ENCODE measurements around the gene KNDC1.
"Not testable (repeated sequence)": the region's sequence is repeated elsewhere in the genome, so short reads cannot be mapped to it uniquely, and the experiment has no call there.

Gene KNDC1

DNA sequence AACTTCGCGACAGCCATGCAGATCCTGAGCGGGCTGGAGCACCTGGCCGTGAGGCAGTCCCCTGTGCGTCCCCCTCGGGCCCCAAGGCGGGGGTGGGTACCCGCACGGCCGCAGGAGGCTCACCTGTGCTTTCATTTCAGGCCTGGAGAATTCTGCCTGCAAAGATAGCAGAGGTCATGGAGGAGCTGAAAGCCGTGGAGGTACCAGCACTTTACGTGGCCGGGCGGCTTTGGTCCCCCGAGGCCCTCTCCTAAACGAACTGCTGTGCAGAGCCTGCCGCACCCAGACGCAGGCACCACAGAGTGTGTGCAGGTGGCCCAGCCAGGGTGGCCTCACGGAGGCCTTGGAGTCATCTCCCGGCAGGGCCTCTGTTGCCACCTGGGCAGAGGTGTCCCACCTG lies 58.9 kb downstream of the KNDC1 start:
- Mint-ChIP-seq H3K4me1 (no peaks in the 10 kb centered on the region), H3K9me3 (no peaks in the 10 kb centered on the region), H3K36me3 (no peaks in the 10 kb centered on the region), H3K4me3 (no peak overlapping the region), H3K27ac (no peak overlapping the region), H3K27me3 (peaks cover 10% of the 10 kb centered on the region)
- DNase-seq (ENCODE audit: low spot score in 2 of 2) (no peak), ATAC-seq (ENCODE audit: low read depth) (no peak)

DNA sequence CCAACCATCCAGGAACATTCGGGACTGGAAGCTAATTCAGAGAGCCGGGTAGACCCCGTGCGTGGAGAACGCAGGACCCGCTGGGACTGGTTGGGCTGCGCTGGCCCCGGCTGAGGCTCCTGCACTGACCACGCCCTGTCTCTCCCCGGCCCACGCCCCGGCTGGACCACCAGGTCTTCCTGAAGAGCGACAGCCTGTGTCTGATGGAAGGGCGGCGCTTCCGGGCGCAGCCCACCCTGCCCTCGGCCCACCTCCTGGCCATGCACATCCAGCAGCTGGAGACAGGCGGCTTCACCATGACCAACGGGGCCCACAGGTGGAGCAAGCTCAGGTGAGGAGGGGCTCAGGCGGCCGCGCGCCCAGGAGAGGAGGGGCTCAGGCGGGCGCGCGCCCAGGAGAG lies 59.8 kb downstream of the KNDC1 start:
- DNase-seq (ENCODE audit: low spot score in 2 of 2) (no peak), ATAC-seq (ENCODE audit: low read depth) (no peak)
- Mint-ChIP-seq H3K9me3 (no peaks in the 10 kb centered on the region), H3K4me1 (no peaks in the 10 kb centered on the region), H3K27ac (no peak overlapping the region), H3K4me3 (no peak overlapping the region), H3K36me3 (no peaks in the 10 kb centered on the region), H3K27me3 (peaks cover 11% of the 10 kb centered on the region)

DNA sequence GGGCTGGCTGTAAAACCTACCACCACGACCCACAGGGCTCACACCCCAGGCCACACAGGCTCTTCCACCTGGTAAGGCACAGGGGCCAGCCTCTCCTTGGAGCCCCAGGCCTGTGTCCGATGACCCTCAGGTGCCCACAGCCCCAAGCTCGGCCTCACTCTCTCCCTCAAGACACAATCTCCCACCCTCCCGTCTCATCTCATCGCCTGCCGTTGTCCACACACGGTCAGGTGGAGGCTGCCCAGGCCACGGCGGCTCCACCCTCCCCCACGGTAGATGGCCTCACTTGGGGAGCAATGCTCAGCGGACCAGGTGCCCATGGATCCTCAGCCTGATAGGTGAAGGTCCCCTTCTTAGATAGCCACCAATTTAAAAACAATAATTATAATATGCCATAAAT lies 61.3 kb downstream of the KNDC1 start:
- H3K36me3 Mint-ChIP-seq, result no peaks in the 10 kb centered on the region
- H3K9me3 Mint-ChIP-seq, result no peaks in the 10 kb centered on the region
- H3K27me3 Mint-ChIP-seq, result peaks cover 12% of the 10 kb centered on the region
- ATAC-seq (ENCODE audit: low read depth), result no peak
- no peak for DNase-seq (ENCODE audit: low spot score in 2 of 2)
- no peak overlapping the region for H3K4me3 Mint-ChIP-seq
- H3K4me1 Mint-ChIP-seq, result peaks cover 4% of the 10 kb centered on the region
- H3K27ac Mint-ChIP-seq, result no peak overlapping the region

DNA sequence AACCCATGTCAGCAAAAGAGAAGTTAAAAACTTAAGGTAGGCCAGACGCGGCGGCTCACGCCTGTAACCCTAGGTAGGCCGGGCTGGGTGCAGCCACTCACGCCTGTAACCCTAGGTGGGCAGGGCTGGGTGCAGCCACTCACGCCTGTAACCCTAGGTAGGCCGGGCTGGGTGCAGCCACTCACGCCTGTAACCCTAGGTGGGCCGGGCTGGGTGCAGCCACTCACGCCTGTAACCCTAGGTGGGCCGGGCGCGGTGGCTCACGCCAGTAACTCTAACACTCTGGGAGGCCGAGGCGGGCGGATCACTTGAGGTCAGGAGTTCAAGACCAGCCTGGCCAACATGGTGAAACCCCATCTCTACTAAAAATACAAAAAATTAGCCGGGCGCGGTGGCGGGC lies 61.7 kb downstream of the KNDC1 start:
- not testable (repeated sequence) for H3K4me1 Mint-ChIP-seq; H3K36me3 Mint-ChIP-seq; H3K9me3 Mint-ChIP-seq; H3K27ac Mint-ChIP-seq; ATAC-seq (ENCODE audit: low read depth); DNase-seq (ENCODE audit: low spot score in 2 of 2); H3K4me3 Mint-ChIP-seq
- H3K27me3 Mint-ChIP-seq, result peaks cover 14% of the 10 kb centered on the region

DNA sequence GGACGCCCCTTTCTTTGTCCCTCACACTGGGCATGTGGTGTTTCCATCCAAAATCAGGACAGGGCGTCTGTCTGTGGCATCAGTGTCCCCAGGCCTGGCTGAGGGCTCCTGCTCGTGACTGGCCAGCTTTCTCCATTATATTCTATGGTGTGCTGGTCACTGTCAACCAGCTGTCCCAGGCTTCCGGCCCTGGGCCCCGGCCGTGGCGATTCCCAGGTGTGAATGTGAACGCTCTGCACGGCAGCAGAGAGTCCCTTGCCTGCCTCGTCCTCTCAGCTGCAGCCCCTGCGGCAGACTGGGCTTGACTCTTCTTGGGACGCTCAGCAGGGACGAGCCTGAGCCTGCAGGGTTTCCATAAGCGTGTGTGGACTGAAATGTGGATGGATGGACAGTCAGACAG lies 64.1 kb downstream of the KNDC1 start:
- H3K27me3 Mint-ChIP-seq, result peaks cover 20% of the 10 kb centered on the region

DNA sequence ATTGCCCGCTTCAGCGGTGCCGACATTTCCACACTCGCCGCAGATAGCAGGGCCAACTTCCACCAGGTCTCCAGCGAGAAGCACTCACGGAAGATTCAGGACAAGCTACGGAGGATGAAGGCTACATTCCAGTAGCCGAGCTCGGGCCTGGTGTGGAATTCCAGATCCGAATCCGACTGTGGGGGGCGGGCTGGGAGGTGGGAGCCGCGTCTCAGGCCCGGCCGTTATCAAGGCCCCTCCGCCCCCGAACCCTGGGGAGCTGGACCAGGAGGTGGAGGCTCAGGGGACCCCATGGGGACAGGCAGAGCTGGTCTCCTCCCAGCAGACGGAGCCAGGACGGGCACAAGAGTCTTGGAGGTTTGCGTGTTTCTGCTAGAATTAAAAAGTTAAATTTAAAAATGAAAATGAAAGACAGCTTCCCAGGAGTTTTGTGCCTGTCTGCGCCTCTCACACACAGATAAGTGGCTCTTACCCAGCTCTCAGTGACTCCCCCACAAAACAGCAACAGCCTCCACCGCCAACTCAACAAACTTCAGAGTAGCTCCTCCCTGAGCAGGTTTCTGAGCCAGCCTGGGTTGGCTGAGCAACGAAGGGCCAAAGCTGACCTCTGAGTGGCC lies 64.8 kb downstream of the KNDC1 start:
- Mint-ChIP-seq H3K36me3 (no peaks in the 10 kb centered on the region), H3K9me3 (no peaks in the 10 kb centered on the region)

More for the DNA sequence above, 64.1 kb downstream of the KNDC1 start:
- H3K9me3 Mint-ChIP-seq, result no peaks in the 10 kb centered on the region
- no peak overlapping the region for H3K27ac Mint-ChIP-seq
- ATAC-seq (ENCODE audit: low read depth), result no peak
- no peak for DNase-seq (ENCODE audit: low spot score in 2 of 2)
- H3K4me1 Mint-ChIP-seq, result peaks cover 4% of the 10 kb centered on the region
- no peaks in the 10 kb centered on the region for H3K36me3 Mint-ChIP-seq
- H3K4me3 Mint-ChIP-seq, result no peak overlapping the region

DNA sequence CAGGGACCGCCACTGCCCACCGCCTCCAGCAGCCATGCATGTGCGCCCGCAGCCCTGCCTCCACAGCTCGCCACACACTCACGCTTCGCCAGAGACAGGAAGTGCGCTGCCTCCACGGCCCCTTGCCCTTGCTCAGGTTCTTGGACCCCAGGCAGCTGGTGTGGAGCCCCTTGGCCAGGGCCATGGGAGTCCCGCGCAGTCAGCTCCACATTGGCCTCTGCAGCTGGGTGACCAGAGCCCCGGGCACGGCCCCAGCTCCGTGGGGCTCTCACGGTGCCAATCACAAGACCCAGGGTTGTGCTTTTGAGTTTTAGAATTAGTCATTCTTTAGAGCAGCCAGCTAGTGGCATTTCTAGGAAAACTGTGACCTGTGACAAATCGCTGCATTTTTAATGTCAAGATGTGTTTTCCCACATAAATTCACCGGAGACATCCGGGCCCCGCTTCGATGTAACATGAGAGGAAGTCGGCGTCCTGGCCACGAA lies 65.7 kb downstream of the KNDC1 start:
- Mint-ChIP-seq H3K27me3 (peaks cover 26% of the 10 kb centered on the region), H3K36me3 (no peaks in the 10 kb centered on the region), H3K4me3 (peak overlapping the region; percentile 22), H3K4me1 (peaks cover 7% of the 10 kb centered on the region), H3K9me3 (no peaks in the 10 kb centered on the region), H3K27ac (no peak overlapping the region)
- DNase-seq (ENCODE audit: low spot score in 2 of 2) (no peak), ATAC-seq (ENCODE audit: low read depth) (peak; percentile 12)

More for the DNA sequence above, 64.8 kb downstream of the KNDC1 start:
- no peak for DNase-seq (ENCODE audit: low spot score in 2 of 2)
- no peak for ATAC-seq (ENCODE audit: low read depth)
- Mint-ChIP-seq H3K4me1 (peaks cover 7% of the 10 kb centered on the region), H3K4me3 (no peak overlapping the region), H3K27me3 (peaks cover 25% of the 10 kb centered on the region), H3K27ac (no peak overlapping the region)

DNA sequence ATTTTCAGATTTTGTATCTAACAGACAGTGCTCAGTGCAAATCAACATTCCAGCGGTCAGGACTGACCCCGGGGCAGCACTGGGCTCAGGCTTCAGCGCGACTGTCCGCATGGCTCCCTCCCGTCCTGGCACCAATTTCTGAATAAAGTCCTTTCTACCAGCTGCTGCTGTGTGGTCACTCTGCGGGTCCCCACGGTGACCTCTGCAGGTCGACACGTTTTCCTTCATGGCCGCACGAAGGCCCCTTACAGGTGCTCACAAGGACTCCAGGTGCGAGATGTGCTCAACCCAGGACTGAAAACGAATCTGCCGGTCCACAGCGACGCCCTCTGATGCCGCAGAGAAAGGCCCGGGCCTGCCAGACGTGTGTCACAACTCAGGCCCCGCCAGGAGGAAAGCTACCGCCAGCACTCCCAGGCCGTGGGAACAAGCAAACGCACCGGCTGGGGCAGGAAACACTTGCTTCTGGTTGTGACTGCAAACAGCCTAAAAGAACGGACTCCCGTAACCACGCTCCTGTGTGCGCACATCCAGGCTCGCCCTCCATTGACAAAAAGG lies 66.3 kb downstream of the KNDC1 start:
- Mint-ChIP-seq H3K4me3 (no peak overlapping the region), H3K4me1 (peaks cover 7% of the 10 kb centered on the region), H3K27me3 (peaks cover 23% of the 10 kb centered on the region), H3K36me3 (no peaks in the 10 kb centered on the region), H3K9me3 (no peaks in the 10 kb centered on the region), H3K27ac (no peak overlapping the region)
- DNase-seq (ENCODE audit: low spot score in 2 of 2) (no peak), ATAC-seq (ENCODE audit: low read depth) (peak; percentile 44)

DNA sequence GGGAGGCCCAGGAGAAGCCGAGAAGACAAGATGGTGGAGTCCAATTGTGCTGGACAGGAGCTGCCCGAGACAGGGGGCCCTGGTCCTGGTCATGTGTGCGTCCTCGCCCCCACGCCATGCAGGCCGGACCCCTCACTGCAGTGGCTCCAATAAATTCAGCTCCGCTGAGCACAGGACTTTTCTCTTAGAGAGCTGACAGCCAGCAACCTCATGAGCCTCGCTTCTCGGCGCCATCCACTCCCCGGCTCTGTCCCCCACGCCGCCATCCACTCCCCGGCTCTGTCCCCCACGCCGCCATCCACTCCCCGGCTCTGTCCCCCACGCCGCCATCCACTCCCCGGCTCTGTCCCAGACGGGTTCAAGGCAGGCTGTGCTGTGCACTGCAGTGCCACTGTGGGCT lies 67.2 kb downstream of the KNDC1 start:
- Mint-ChIP-seq H3K4me3 (no peak overlapping the region), H3K27me3 (peaks cover 23% of the 10 kb centered on the region)

DNA sequence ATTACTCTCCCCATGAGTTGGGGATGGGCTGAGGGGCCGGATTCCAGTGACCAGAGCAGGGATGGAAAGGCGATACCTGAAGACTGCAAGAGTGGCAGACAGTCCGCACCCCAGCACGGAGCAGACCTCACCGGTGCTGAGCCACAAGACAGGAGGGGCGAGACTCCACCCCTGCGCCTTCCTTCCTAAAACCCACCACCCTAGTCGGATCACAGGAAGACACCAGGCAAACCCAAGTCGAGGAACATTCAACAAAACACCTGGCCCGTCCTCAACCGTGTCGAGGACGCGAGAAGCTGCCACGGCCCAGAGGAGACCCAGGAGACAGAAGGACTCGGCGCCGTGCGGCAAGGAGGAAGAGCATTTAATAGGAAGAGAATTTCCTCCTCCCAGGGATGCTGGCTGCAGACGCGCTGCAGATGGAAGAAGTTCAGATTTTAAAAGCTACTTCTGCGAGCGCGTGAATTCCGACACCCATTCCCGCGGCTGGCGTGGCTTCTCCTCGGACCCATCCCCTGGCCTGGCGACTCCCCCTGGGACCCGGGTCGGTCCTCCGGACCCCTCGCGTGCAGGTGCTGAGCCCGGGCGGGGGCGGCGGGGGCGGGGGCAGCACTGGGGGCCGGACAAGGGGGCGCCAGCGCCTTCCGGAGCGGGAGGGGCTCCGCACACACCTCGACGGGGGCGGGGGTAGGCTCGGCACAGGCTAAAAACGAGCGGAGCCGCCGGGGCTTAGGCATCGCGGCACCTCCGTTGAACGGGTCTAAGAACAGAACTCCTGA lies 69.4 kb downstream of the KNDC1 start:
- H3K36me3 Mint-ChIP-seq, result no peaks in the 10 kb centered on the region
- H3K4me1 Mint-ChIP-seq, result peaks cover 7% of the 10 kb centered on the region
- DNase-seq (ENCODE audit: low spot score in 2 of 2), result no peak
- H3K4me3 Mint-ChIP-seq, result peak overlapping the region; percentile 74
- no peaks in the 10 kb centered on the region for H3K9me3 Mint-ChIP-seq
- H3K27ac Mint-ChIP-seq, result no peak overlapping the region
- no peak for ATAC-seq (ENCODE audit: low read depth)
- peaks cover 22% of the 10 kb centered on the region for H3K27me3 Mint-ChIP-seq

More for the DNA sequence above, 67.2 kb downstream of the KNDC1 start:
- Mint-ChIP-seq H3K4me1 (peaks cover 7% of the 10 kb centered on the region), H3K9me3 (no peaks in the 10 kb centered on the region), H3K27ac (no peak overlapping the region), H3K36me3 (no peaks in the 10 kb centered on the region)
- ATAC-seq (ENCODE audit: low read depth), result no peak
- no peak for DNase-seq (ENCODE audit: low spot score in 2 of 2)

DNA sequence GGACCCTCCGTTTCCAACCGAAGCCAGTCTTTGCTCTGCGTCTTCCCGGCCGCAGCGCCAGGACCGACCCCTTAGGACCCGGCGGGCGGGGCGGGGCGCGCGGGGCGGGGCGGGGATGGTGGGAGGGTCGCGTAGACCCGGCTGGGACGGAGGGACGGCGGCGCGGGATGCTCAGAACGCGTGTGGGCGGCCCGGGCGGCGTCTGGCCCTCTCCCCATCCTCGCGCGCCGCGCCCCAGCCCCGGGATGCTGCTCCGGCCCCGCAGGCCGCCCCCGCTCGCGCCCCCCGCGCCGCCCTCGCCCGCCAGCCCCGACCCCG lies 70.0 kb downstream of the KNDC1 start, which contains the start of gene UTF1:
TSS of gene UTF1 (plus strand) at position 174 of the 318 bp plus-strand sequence. CDS start at position 246, 72 bp downstream.
- Mint-ChIP-seq H3K9me3 (no peaks in the 10 kb centered on the region), H3K27ac (no peak within 1 kb of the TSS), H3K27me3 (peaks cover 22% of the 10 kb centered on the region), H3K4me3 (peak within 1 kb of the TSS; percentile 76), H3K36me3 (no peaks in the 10 kb centered on the region), H3K4me1 (peaks cover 7% of the 10 kb centered on the region)
- ATAC-seq (ENCODE audit: low read depth) (no peak), DNase-seq (ENCODE audit: low spot score in 2 of 2) (no peak)

DNA sequence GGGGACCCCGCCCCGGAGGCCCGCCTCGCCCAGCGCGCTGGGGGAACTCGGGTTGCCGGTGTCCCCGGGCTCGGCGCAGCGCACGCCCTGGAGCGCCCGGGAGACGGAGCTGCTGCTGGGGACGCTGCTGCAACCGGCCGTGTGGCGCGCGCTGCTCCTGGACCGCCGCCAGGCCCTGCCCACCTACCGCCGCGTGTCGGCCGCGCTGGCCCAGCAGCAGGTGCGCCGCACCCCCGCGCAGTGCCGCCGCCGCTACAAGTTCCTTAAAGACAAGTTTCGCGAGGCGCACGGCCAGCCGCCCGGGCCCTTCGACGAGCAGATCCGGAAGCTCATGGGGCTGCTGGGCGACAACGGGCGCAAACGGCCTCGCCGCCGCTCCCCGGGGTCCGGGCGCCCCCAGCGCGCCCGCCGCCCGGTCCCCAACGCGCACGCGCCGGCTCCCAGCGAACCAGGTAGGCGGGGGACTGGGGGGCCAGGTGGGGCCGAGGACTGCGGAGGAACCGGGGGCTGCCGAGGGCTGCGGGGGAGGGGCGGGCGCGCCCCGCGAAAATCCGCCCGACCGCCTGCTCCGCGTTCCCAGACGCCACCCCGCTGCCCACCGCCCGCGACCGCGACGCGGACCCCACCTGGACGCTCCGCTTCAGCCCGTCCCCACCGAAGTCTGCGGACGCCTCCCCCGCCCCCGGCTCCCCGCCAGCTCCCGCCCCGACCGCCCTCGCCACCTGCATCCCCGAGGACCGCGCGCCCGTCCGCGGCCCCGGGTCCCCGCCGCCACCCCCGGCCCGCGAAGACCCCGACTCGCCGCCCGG lies 70.6 kb downstream of the KNDC1 start:
- Mint-ChIP-seq H3K4me3 (peak overlapping the region; percentile 74), H3K27me3 (peaks cover 21% of the 10 kb centered on the region), H3K9me3 (no peaks in the 10 kb centered on the region), H3K36me3 (no peaks in the 10 kb centered on the region), H3K4me1 (peaks cover 8% of the 10 kb centered on the region), H3K27ac (no peak overlapping the region)
- ATAC-seq (ENCODE audit: low read depth) (peak; percentile 71), DNase-seq (ENCODE audit: low spot score in 2 of 2) (peak; percentile 38 to 55)

DNA sequence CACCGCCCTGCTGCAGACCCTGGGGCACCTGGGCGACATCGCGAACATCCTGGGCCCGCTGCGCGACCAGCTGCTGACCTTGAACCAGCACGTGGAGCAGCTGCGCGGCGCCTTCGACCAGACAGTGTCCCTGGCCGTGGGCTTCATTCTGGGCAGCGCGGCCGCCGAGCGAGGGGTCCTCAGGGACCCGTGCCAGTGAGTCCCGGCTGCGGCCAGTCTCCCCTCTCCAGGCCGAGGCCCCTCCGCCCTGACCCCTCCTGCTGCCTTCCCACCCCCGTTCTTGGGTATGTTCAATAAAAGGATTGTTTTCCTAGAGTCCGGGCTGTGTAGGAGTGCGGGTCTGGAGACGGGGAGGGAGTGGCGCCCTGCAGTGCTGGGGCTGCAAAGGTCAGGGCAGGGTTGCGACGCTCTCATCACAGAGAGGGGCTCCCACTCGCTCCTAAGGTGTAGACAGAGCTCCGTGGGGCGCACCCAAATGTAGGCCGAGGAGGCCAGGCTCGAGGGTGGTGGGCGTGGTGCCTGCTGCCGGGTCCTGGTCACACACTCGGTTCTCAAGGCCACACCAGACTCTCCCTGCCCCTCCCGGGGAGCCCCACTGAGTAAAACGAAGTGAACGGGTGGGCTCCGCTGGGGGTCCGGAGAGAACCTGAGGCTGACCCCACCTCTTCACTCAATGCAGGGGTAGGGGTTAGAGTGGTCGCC lies 71.4 kb downstream of the KNDC1 start:
- H3K9me3 Mint-ChIP-seq, result no peaks in the 10 kb centered on the region
- peaks cover 9% of the 10 kb centered on the region for H3K4me1 Mint-ChIP-seq
- H3K27me3 Mint-ChIP-seq, result peaks cover 23% of the 10 kb centered on the region
- H3K4me3 Mint-ChIP-seq, result peak overlapping the region; percentile 76
- no peaks in the 10 kb centered on the region for H3K36me3 Mint-ChIP-seq
- ATAC-seq (ENCODE audit: low read depth), result no peak
- no peak overlapping the region for H3K27ac Mint-ChIP-seq
- no peak for DNase-seq (ENCODE audit: low spot score in 2 of 2)

All from memory B cell (primary cell).